ENCODE data around the gene CPXM2. TPM values are rescaled to one million over a fixed set of nuclear protein-coding genes. Genes with fewer than 3 reads are reported as not detected.

The CPXM2 gene
- total RNA-seq, 1 experiment from 2014 or later = not detected

- Mint-ChIP-seq H3K4me3 (ENCODE audit: low read depth, unreplicated experiment) (no peak overlapping the region), H3K27ac (ENCODE audit: unreplicated experiment) (no peak overlapping the region), H3K27me3 (ENCODE audit: unreplicated experiment) (peaks cover 54% of the 10 kb centered on the region), H3K4me1 (ENCODE audit: low read depth, unreplicated experiment) (no peaks in the 10 kb centered on the region), H3K36me3 (ENCODE audit: insufficient read depth, unreplicated experiment) (no peaks in the 10 kb centered on the region), H3K9me3 (ENCODE audit: low read depth, unreplicated experiment) (no peaks in the 10 kb centered on the region)
- CTCF ChIA-PET = no interaction called here
- intact Hi-C loops (cut with micrococcal nuclease; ENCODE audit: unreplicated experiment) = loop anchor here (10.0 kb wide), 1 partner anchor 281 kb away; no protein-coding TSS in a partner anchor
- BruUV-seq (replicated peaks) = no TSS peak
- no peak for TF ChIP-seq CTCF (IDR thresholded peaks at IDR 0.05; ENCODE audit: unreplicated experiment)
- no peak for DNase-seq
Observed at GRCh38 chr10:123865880-123866279, 25.7 kb downstream of the CPXM2 start.

- intact Hi-C loops (cut with micrococcal nuclease; ENCODE audit: unreplicated experiment) = loop anchor here (10.0 kb wide), 1 partner anchor 281 kb away; no protein-coding TSS in a partner anchor
Observed at GRCh38 chr10:123865350-123865749, 26.3 kb downstream of the CPXM2 start.

GRCh38 chr10:123864923-123865322 lies 26.7 kb downstream of the CPXM2 start:
- no TSS peak for BruUV-seq (replicated peaks)
- H3K27ac Mint-ChIP-seq (ENCODE audit: unreplicated experiment) = no peak overlapping the region

More at GRCh38 chr10:123865350-123865749, 26.3 kb downstream of the CPXM2 start:
- Mint-ChIP-seq H3K27me3 (ENCODE audit: unreplicated experiment) (peaks cover 59% of the 10 kb centered on the region), H3K4me1 (ENCODE audit: low read depth, unreplicated experiment) (no peaks in the 10 kb centered on the region), H3K36me3 (ENCODE audit: insufficient read depth, unreplicated experiment) (no peaks in the 10 kb centered on the region), H3K4me3 (ENCODE audit: low read depth, unreplicated experiment) (no peak overlapping the region), H3K9me3 (ENCODE audit: low read depth, unreplicated experiment) (no peaks in the 10 kb centered on the region), H3K27ac (ENCODE audit: unreplicated experiment) (no peak overlapping the region)
- no TSS peak for BruUV-seq (replicated peaks)
- CTCF ChIA-PET = no interaction called here
- no peak for DNase-seq
- no peak for TF ChIP-seq CTCF (IDR thresholded peaks at IDR 0.05; ENCODE audit: unreplicated experiment)

GRCh38 chr10:123863721-123864482 lies 27.7 kb downstream of the CPXM2 start:
- Mint-ChIP-seq H3K27ac (ENCODE audit: unreplicated experiment) (no peak overlapping the region), H3K9me3 (ENCODE audit: low read depth, unreplicated experiment) (no peaks in the 10 kb centered on the region)

More at GRCh38 chr10:123864923-123865322, 26.7 kb downstream of the CPXM2 start:
- Mint-ChIP-seq H3K4me1 (ENCODE audit: low read depth, unreplicated experiment) (no peaks in the 10 kb centered on the region), H3K9me3 (ENCODE audit: low read depth, unreplicated experiment) (no peaks in the 10 kb centered on the region), H3K4me3 (ENCODE audit: low read depth, unreplicated experiment) (no peak overlapping the region), H3K27me3 (ENCODE audit: unreplicated experiment) (peaks cover 59% of the 10 kb centered on the region), H3K36me3 (ENCODE audit: insufficient read depth, unreplicated experiment) (no peaks in the 10 kb centered on the region)
- intact Hi-C loops (cut with micrococcal nuclease; ENCODE audit: unreplicated experiment) = loop anchor here (10.0 kb wide), 1 partner anchor 280 kb away; no protein-coding TSS in a partner anchor
- DNase-seq = no peak
- TF ChIP-seq CTCF (IDR thresholded peaks at IDR 0.05; ENCODE audit: unreplicated experiment) = no peak
- CTCF ChIA-PET = no interaction called here

More at GRCh38 chr10:123863721-123864482, 27.7 kb downstream of the CPXM2 start:
- Mint-ChIP-seq H3K4me1 (ENCODE audit: low read depth, unreplicated experiment) (no peaks in the 10 kb centered on the region), H3K36me3 (ENCODE audit: insufficient read depth, unreplicated experiment) (no peaks in the 10 kb centered on the region), H3K27me3 (ENCODE audit: unreplicated experiment) (peaks cover 65% of the 10 kb centered on the region), H3K4me3 (ENCODE audit: low read depth, unreplicated experiment) (no peak overlapping the region)
- no peak for TF ChIP-seq CTCF (IDR thresholded peaks at IDR 0.05; ENCODE audit: unreplicated experiment)
- no TSS peak for BruUV-seq (replicated peaks)
- no peak for DNase-seq
- intact Hi-C loops (cut with micrococcal nuclease; ENCODE audit: unreplicated experiment) = loop anchor here (10.0 kb wide), 1 partner anchor 279 kb away; no protein-coding TSS in a partner anchor
- CTCF ChIA-PET = no interaction called here

Measured in Calu3 (cell line).